Measurements from ENCODE around the gene ZDHHC15.
"Not testable (repeated sequence)": the region's sequence is repeated elsewhere in the genome, so short reads cannot be mapped to it uniquely, and the experiment has no call there.

The ZDHHC15 gene, protein sequence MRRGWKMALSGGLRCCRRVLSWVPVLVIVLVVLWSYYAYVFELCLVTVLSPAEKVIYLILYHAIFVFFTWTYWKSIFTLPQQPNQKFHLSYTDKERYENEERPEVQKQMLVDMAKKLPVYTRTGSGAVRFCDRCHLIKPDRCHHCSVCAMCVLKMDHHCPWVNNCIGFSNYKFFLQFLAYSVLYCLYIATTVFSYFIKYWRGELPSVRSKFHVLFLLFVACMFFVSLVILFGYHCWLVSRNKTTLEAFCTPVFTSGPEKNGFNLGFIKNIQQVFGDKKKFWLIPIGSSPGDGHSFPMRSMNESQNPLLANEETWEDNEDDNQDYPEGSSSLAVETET

DNA sequence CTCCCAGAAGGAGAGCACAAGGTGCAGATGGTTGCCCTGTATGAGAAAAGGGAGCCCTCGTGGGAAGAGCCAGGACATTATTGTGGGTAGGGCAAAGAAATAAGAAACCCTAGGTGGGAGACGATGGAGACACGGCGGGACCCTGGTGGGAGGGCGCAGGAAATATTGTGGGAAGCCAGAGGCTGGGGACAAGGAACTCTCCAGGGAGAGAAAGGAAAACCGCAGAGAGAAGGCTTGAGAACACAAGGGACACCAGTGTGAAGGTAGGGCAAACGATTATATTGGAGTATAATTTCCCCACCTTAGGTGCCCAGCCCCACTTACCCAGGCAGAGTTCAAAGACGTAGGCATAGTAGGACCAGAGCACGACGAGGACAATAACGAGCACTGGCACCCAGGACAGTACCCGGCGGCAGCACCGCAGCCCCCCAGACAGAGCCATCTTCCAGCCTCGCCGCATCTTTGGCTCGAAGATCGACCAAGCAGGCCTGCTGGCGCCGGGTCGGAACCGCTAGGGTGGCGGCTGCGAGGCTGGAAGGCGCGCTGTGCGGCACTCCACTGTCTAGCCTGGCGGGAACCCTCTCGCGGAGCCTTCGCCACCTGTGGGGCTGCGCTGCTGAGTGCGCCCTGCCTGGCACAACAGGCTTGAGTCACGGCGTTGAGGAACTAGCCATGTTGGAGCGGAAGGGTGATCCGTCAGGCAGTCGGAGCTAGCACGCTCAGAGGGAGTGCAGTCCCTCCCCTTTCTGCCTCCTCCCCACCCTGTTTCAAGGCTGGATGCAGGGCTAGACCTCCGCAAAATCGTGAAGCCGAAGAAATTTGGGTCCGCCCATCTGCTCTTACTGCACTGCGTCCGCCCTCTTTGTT lies at the start of gene ZDHHC15:
Gene ZDHHC15, minus strand, starts transcription at position 473 of the 867 bp plus-strand sequence. Its CDS starts 13 bp downstream, at position 460.
- in situ Hi-C loops (cut with MboI; ENCODE audit: low sequenced_read_pairs), result no loop called here

DNA sequence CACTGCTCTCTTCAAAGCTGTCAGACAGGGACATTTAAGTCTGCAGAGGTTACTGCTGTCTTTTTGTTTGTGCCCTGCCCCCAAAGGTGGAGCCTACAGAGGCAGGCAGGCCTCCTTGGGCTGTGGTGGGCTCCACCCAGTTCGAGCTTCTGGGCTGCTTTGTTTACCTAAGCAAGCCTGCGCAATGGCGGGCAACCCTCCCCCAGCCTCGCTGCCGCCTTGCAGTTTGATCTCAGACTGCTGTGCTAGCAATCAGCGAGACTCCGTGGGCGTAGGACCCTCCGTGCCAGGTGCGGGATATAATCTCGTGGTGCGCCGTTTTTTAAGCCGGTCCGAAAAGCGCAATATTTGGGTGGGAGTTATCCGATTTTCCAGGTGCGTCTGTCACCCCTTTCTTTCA lies 37.7 kb upstream of the ZDHHC15 start:
- in situ Hi-C loops (cut with MboI; ENCODE audit: low sequenced_read_pairs), result not testable (repeated sequence)

DNA sequence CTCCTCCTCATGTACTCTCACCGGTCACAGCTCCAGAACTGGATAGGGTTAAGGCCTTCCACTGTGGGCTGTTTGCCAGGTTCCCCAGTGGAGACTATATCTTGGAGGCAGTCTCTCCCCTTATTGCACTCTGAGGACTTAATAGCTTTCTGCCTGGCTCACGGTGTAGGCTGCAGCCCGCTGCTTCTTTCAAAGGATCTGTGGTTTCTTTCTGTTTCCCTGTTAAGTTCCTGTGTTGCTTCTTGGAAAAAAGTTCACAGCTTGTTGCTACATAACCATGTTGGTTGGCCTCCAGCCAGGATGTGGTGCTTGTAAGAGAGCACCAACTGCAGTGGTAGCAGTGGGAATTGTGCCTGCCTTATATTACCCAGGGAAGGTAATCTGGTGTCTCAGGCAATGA lies 24.9 kb upstream of the ZDHHC15 start:
- in situ Hi-C loops (cut with MboI; ENCODE audit: low sequenced_read_pairs), result no loop called here

DNA sequence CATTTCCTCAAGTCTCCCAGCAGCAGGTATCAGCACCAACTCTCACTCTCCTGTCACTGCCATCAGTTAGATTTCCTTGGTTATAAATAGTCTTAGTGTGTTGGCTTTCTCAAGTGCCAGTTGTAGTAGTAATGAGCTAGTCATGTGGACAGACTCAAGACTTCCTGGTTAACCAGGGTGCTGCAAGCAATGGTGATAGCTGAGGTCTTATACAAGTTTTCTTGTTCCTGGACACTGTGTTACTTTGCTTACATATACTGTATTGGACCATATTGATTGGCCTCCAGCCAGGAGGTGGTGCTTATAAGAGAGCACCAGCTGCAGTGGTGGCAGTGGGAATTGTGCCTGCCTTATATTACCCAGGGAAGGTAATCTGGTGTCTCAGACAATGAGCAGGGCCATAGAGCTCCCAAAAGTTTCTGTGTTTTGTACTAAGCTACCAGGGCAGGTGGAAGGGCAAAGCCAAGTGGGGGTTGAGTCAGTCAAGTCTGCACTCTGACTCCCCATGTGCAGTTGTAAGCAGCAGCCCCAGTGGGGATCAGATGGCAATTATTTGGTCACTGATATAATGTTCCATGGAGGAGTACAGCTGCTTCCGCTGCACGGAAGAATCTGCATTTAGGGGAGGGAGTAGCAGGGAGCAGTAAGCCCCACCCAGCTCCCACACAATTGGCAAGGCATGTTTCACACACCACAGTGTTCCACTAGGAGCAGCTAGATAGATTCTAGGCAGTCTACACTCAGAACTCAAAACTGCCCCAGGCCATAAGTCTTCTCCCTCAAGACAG lies 24.1 kb upstream of the ZDHHC15 start:
- in situ Hi-C loops (cut with MboI; ENCODE audit: low sequenced_read_pairs), result no loop called here

DNA sequence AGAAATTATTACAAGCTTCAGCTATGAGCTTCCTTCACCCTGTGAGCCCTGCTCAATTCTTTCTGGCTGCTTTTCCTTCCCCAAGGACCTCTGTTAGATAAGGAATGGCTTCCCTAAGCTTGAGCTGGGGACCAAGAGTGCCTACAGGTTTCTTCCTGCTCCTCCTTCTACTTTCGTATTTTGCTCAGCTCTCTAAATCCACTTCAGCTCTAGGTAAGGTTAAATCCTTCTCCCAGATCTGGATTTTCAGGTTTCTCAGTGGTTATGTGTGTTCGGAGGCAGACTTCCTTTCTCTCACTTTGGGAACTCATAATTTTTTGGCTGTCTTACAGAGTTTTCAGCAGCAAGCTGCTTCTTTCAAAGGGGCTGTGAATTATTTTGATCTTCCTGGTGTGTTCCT lies 21.9 kb upstream of the ZDHHC15 start:
- in situ Hi-C loops (cut with MboI; ENCODE audit: low sequenced_read_pairs), result no loop called here

DNA sequence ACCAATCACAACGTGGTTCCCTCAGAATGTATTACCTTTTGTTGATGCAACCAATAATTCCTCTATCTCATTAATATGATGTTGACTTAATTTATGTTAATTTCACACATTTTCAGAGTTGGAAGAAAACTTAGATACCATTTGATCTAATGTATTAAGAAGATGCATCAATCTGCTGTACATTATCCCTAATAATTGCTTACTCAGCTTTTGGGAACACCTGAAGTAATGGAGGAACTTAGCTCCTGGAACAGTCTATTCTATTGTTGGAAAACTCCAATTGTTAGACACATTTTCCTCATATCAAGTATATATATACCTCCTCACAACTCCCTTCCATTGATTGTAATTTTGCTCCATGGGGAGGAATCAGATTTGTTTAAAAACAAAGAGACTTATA lies 38.9 kb downstream of the ZDHHC15 start:
- in situ Hi-C loops (cut with MboI; ENCODE audit: low sequenced_read_pairs), result no loop called here

DNA sequence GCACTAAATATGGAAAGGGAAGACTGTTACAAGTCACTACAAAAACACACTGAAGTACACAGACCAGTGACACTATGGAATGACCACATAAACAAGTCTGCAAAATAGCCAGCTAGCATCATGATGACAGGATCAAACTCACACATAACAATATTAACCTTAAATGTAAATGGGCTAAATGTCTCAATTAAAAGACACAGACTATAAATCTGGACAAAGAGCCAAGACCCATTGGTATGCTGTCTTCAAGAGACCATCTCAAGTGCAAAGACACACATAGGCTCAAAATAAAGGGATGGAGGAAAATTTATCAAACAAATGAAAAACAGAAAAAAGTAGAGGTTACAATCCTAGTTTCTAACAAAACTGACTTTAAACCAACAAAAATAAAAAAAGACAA lies 61.1 kb downstream of the ZDHHC15 start:
- in situ Hi-C loops (cut with MboI; ENCODE audit: low sequenced_read_pairs), result not testable (repeated sequence)

DNA sequence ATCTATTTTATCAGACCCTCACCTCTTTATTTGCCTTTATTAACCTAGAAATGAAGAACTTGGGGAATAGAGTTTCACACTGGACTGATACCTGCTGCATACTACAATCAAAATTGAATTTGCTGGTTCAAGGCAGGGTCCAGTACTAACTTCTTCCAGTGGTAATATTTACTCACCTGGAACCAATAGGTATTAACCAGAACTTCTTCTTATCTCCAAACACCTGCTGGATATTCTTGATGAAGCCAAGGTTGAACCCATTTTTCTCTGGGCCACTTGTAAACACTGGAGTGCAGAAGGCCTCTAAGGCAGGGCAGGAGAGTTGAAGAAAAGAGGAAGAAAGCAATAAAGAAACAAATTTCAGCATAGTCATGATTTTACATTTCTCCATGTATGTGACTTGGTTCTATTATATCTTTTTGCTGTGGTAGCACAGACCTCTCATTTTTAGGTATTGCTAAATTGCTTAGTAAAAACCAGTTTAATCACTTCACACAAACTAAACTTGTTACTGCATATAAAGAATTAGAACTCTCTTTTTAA lies 101.1 kb downstream of the ZDHHC15 start:
- in situ Hi-C loops (cut with MboI; ENCODE audit: low sequenced_read_pairs), result no loop called here

DNA sequence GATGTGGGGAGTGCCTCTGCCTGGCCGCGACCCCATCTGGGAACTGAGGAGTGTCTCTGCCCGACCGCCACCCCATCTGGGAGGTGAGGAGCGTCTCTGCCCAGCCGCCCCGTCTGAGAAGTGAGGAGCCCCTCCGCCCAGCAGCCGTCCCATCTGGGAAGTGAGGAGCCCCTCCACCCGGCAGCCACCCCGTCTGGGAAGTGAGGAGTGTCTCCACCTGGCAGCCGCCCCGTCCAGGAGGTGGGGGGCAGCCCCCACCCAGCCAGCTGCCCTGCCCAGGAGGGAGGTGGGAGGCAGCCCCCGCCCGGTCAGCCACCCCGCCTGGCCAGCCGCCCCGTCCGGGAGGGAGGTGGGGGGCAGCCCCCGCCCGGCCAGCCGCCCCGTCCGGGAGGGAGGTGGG lies 115.7 kb downstream of the ZDHHC15 start:
- in situ Hi-C loops (cut with MboI; ENCODE audit: low sequenced_read_pairs), result not testable (repeated sequence)

DNA sequence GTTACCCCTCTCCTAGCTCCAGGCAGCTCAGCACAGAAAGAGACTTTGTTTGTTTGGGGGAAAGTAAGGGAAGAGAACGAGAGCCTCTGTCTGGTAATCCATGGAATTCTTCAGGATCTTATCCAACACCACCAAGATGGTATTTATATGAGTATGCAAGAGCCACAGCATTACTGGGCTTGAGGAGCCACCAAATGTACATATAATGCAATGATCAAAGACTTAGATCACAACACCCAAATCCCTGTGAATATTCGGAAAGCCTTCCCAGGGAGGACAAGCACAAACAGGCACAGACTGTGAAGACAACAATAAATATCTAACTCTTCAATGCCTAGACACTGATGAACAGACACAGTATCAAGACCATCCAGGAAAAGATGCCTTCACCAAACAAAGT lies 132.4 kb downstream of the ZDHHC15 start:
- in situ Hi-C loops (cut with MboI; ENCODE audit: low sequenced_read_pairs), result no loop called here

DNA sequence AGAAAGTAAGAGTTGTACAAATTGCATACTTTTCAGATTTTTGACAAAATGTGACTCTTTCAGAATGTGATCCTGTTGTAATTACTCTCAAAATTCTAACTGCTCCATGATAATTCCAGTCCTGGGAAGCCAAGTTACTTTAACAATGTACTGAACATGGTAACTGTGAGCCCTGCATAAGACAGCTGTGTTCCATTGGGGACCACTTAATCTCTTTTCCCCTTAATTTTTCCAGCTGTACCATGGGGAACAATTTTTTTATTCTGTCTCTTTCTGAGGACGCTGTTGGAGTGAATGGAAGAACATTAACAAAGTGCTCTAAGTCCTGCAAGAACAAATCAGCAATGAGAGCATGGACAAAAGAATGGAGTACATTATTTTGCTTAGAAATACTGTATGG lies 153.1 kb downstream of the ZDHHC15 start:
- in situ Hi-C loops (cut with MboI; ENCODE audit: low sequenced_read_pairs), result no loop called here

DNA sequence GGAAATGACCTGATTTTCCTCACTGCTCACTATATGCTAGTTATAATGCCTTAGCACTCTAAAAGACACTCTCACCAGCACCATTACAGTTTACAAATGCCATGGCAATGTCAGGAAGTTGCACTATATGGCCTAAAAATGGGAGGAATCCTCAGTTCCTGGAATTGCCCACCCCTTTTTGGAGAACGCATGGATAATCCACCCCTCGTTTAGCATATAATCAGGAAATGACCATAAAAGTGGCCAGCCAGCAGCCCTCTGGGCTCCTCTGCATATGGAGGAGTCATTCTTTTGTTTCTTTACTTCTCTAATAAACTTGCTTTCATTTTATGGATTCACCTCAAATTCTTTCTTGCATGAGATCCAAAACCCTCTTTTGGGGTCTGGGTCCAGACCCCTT lies 156.0 kb downstream of the ZDHHC15 start:
- in situ Hi-C loops (cut with MboI; ENCODE audit: low sequenced_read_pairs), result no loop called here

DNA sequence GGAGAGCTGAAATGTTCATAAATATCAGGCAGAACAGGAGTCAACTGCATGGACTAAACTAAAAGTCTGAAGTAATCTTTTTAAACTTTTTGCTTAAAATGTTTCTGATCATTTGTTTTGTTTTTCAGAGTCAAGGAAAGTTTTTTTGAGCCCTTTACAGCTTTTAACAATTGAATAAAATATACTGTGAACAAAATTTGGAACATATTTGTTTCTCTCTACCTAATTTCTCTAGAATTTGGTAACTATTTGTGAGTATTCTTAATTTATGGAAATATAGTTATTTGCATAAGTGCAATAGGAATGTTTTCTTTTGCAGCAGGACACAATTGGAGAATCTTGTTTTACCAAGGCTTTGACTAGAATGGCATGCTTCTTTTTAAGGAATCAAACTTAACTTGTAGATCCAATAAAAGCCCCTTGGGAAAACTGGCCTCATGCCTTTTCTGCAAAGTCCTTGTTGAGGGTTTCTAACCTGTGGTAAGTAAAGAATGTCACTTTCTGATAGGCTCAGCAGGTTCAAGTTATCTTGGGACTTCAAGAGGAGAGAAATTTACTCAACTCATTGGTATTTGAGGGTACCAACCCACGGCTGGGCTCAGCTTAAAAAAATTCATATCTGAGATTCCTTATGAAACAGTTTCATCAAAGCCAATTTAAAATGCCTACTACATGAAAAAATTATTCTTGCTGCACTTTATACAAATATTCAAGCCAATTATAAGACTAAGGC lies 157.4 kb downstream of the ZDHHC15 start:
- in situ Hi-C loops (cut with MboI; ENCODE audit: low sequenced_read_pairs), result no loop called here

DNA sequence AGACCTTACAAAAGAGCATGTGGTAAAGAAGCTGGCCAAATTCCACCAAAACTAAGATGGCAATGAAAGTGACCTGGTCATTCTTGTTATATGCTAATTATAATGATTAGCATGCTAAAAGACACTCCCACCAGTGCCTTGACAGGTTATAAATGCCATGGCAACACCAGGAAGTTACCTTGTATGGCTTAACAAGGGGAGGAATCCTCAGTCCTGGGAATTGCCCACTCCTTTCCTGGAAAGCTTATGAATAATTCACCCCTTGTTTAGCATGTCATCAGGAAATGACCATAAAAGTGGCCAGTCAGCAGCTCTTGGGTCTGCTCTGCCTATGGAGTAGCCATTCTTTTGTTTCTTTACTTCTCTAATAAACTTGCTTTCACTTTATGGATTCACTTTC lies 161.0 kb downstream of the ZDHHC15 start:
- in situ Hi-C loops (cut with MboI; ENCODE audit: low sequenced_read_pairs), result no loop called here

DNA sequence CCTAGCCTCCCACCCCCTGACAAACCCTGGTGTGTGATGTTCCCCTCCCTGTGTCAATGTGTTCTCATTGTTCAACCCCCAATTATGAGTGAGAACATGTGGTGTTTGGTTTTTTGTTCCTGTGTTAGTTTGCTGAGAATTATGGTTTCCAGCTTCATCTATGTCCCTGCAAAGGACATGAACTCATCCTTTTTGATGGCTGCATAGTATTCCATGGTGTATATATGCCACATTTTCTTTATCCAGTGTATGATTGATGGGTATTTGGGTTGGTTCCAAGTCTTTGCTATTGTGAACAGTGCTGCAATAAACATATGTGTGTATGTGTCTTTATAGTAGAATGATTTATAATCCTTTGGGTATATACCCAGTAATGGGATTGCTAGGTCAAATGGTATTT lies 174.2 kb downstream of the ZDHHC15 start:
- in situ Hi-C loops (cut with MboI; ENCODE audit: low sequenced_read_pairs), result not testable (repeated sequence)

DNA sequence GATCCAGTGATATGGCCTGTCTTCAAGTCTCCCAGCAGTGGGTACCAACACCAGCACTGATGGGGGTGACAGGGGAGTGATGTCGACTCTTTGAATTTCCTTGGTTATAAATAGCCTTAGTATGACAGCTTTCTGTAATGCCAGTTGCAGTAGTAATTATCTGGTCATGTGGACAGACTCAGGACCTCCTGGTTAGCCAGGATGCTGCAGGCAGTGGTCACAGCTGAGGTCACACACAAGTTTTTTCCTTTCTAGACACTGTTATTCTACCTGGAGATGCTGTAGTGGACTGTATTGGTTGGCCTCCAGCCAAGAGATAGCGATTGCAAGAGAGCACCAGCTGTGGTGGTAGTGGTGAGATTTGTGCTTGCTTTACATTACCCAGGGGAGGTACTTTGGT lies 185.3 kb downstream of the ZDHHC15 start:
- in situ Hi-C loops (cut with MboI; ENCODE audit: low sequenced_read_pairs), result no loop called here

DNA sequence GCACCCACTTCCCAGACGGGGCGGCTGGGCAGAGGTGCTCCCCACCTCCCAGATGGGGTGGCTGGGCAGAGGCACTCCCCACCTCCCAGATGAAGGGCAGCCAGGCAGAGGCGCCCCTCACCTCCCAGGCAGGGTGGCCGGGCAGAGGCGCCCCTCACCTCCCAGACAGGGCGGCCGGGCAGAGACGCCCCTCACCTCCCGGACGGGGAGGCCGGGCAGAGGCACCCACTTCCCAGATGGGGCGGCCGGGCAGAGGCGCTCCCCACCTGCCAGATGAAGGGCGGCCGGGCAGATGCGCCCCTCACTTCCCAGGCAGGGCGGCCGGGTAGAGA lies 187.7 kb downstream of the ZDHHC15 start:
- in situ Hi-C loops (cut with MboI; ENCODE audit: low sequenced_read_pairs), result no loop called here

DNA sequence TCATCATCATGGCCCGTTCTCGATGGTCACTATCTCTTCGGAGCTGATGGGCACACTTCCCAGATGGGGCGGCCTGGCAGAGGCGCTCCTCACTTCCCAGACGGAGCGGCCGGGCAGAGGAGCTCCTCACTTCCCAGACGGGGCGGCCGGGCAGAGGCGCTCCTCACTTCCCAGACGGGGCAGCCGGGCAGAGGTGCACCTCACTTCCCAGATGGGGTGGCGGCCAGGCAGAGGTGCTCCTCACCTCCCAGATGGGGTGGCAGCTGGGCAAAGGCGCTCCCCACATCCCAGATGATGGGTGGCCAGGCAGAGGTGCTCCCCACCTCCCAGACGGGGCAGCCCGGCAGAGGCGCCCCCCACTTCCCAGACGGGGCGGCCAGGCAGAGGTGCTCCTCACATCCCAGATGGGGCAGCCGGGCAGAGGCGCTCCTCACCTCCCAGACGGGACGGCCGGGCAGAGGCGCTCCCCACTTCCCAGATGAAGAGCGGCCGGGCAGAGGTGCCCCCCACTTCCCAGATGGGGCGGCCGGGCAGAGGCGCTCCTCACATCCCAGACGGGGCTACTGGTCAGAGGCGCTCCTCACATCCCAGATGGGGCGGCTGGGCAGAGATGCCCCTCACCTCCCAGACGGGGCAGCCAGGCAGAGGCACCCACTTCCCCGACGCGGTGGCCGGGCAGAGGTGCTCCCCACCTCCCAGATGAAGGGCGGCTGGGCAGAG lies 188.3 kb downstream of the ZDHHC15 start:
- in situ Hi-C loops (cut with MboI; ENCODE audit: low sequenced_read_pairs), result not testable (repeated sequence)

DNA sequence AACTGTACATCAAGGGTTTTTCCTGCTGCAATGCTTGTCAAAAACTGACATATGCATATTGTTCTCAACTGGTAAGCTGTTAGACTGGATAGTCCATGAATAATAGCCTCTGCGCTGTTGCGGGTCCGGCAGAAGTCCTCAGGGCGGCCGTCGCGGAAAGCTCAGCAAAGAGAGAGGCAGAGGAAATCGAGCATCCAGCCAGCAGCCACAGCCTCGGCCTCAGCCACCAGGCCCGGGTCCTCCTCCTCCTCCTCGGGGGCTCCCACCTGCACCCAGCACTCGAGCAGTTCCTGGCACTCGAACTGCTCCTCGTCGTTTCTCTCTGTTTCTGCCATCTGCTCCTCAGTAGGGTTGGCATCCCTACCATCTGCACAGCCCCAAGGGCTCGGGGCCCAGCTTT lies 195.2 kb downstream of the ZDHHC15 start:
- in situ Hi-C loops (cut with MboI; ENCODE audit: low sequenced_read_pairs), result no loop called here
